ENCODE data around the gene HNF1B. TPM values are rescaled to one million over a fixed set of nuclear protein-coding genes. Genes with fewer than 3 reads are reported as not detected.

The HNF1B gene
- total and polyA plus RNA-seq, 10 of the 15 experiments (the other 5 are each of a cell fraction or from before 2014, with no cell fraction given): 0.51 to 12.7 (median 1.9) TPM

- H3K4me1 ChIP-seq (ENCODE audit: control insufficient read depth, insufficient read depth, low read length): peaks cover 9% of the 10 kb centered on the region; the same call in 1 of the 2 replicates
- no peaks in the 10 kb centered on the region for H3K36me3 ChIP-seq (ENCODE audit: control insufficient read depth in 2 of 2, insufficient read depth in 2 of 2, low read length in 1 of 2)
- H2AFZ ChIP-seq (ENCODE audit: control insufficient read depth, low read depth, low read length): no peak overlapping the region
- ChIA-PET POLR2A (interaction anchor here (0.6 to 1.7 kb wide), 4 partner anchors 8 to 20 kb away, joined by 3 to 5 read pairs (median 4); partner anchors contain the start of gene HNF1B), SMC1A (ENCODE audit: uncharacterized antibody, unreplicated experiment) (interaction anchor here (0.6 to 2.5 kb wide), 10 partner anchors 11 to 157 kb away, joined by 3 to 21 read pairs (median 4); partner anchors contain the start of gene HNF1B), RAD21 (ENCODE audit: unreplicated experiment) (interaction anchor here (0.7 to 1.6 kb wide), 3 partner anchors 11 to 21 kb away, joined by 3 to 4 read pairs (median 4); no protein-coding TSS in a partner anchor), CTCF (interaction anchor here (0.7 to 3.3 kb wide), 5 partner anchors 11 to 28 kb away, joined by 3 to 16 read pairs (median 3); partner anchors contain the start of gene HNF1B)
- H3K9me3 ChIP-seq (replicated peaks; ENCODE audit: control insufficient read depth, insufficient read depth, low read length): no peaks in the 10 kb centered on the region
- H3K27me3 ChIP-seq (replicated peaks in 1 of 2; ENCODE audit: control insufficient read depth in 2 of 2, insufficient read depth in 2 of 2, low read length in 1 of 2): no peaks in the 10 kb centered on the region; a peak in 1 of 4 replicates
- intact Hi-C loops (cut with micrococcal nuclease; ENCODE audit: unreplicated experiment): no loop called here
- no peak overlapping the region for H3K4me2 ChIP-seq (ENCODE audit: control insufficient read depth, insufficient read depth)
- no peaks in the 10 kb centered on the region for H4K20me1 ChIP-seq (ENCODE audit: control insufficient read depth, insufficient read depth)
- H3K79me2 ChIP-seq (ENCODE audit: control insufficient read depth, insufficient read depth, low read length): no peaks in the 10 kb centered on the region
- TF ChIP-seq IKZF1 (conservative IDR thresholded peaks at IDR 0.05) (no peak), CBX3 (IDR thresholded peaks at IDR 0.05; ENCODE audit: borderline replicate concordance, low read depth) (no peak)
- BruUV-seq (replicated peaks): no TSS peak
- H3K4me3 ChIP-seq: no peak overlapping the region
- WGBS (ENCODE audit: insufficient coverage, insufficient replicate concordance, low lambda C conversion rate, missing lambda C conversion rate): 69% methylated on average over 5 of the region's 5 CpGs
- in situ Hi-C loops (cut with MboI): no loop called here
- no peak for ATAC-seq
- no peak overlapping the region for H3K9ac ChIP-seq (ENCODE audit: control insufficient read depth, insufficient read depth, low read length)
- DNase-seq (ENCODE audit: low read depth, low spot score): no peak
- FAIRE-seq: no peak
- H3K27ac ChIP-seq (ENCODE audit: control insufficient read depth, insufficient read depth): no peak overlapping the region
Observed at GRCh38 chr17:37759014-37759637, 14.3 kb upstream of the HNF1B start.

- DNase-seq (ENCODE audit: low read depth, low spot score): no peak
Observed at GRCh38 chr17:37756051-37756450, 11.2 kb upstream of the HNF1B start.

More at GRCh38 chr17:37756051-37756450, 11.2 kb upstream of the HNF1B start:
- TF ChIP-seq, protein P1, sequence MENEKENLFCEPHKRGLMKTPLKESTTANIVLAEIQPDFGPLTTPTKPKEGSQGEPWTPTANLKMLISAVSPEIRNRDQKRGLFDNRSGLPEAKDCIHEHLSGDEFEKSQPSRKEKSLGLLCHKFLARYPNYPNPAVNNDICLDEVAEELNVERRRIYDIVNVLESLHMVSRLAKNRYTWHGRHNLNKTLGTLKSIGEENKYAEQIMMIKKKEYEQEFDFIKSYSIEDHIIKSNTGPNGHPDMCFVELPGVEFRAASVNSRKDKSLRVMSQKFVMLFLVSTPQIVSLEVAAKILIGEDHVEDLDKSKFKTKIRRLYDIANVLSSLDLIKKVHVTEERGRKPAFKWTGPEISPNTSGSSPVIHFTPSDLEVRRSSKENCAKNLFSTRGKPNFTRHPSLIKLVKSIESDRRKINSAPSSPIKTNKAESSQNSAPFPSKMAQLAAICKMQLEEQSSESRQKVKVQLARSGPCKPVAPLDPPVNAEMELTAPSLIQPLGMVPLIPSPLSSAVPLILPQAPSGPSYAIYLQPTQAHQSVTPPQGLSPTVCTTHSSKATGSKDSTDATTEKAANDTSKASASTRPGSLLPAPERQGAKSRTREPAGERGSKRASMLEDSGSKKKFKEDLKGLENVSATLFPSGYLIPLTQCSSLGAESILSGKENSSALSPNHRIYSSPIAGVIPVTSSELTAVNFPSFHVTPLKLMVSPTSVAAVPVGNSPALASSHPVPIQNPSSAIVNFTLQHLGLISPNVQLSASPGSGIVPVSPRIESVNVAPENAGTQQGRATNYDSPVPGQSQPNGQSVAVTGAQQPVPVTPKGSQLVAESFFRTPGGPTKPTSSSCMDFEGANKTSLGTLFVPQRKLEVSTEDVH (IDR thresholded peaks at IDR 0.05; ENCODE audit: low read depth, partially characterized antibody): no peak
- no peak for TF ChIP-seq TARDBP (IDR thresholded peaks at IDR 0.05; ENCODE audit: borderline replicate concordance)
- no peak for TF ChIP-seq POLR2A (IDR thresholded peaks at IDR 0.05; ENCODE audit: low read depth, low read length)
- TF ChIP-seq CHD4 (IDR thresholded peaks at IDR 0.05): no peak
- TF ChIP-seq ZNF384 (IDR thresholded peaks at IDR 0.05; ENCODE audit: borderline replicate concordance, low read depth, low read length): no peak
- no peak for TF ChIP-seq MEF2A (IDR thresholded peaks at IDR 0.05; ENCODE audit: insufficient read depth, low read depth, low read length)
- TF ChIP-seq WRNIP1 (IDR thresholded peaks at IDR 0.05; ENCODE audit: borderline replicate concordance, low read depth, low read length): no peak
- ChIA-PET SMC1A (ENCODE audit: uncharacterized antibody, unreplicated experiment) (interaction anchor here (0.9 kb wide), 1 partner anchor 10 kb away, joined by 3 read pairs; no protein-coding TSS in a partner anchor), POLR2A (no interaction called here), RAD21 (ENCODE audit: unreplicated experiment) (no interaction called here), CTCF (no interaction called here)
- no peak overlapping the region for H3K4me3 ChIP-seq
- H4K20me1 ChIP-seq (ENCODE audit: control insufficient read depth, insufficient read depth): no peaks in the 10 kb centered on the region
- BruUV-seq (replicated peaks): no TSS peak
- no peak overlapping the region for H2AFZ ChIP-seq (ENCODE audit: control insufficient read depth, low read depth, low read length)
- in situ Hi-C loops (cut with MboI) (no loop called here), intact Hi-C loops (cut with micrococcal nuclease; ENCODE audit: unreplicated experiment) (no loop called here)
- H3K27ac ChIP-seq (ENCODE audit: control insufficient read depth, insufficient read depth): no peak overlapping the region
- no peaks in the 10 kb centered on the region for H3K36me3 ChIP-seq (ENCODE audit: control insufficient read depth in 2 of 2, insufficient read depth in 2 of 2, low read length in 1 of 2)
- FAIRE-seq: no peak
- H3K4me1 ChIP-seq (ENCODE audit: control insufficient read depth, insufficient read depth, low read length): peaks cover 8% of the 10 kb centered on the region; the same call in 1 of the 2 replicates
- no peaks in the 10 kb centered on the region; a peak in 1 of 4 replicates for H3K27me3 ChIP-seq (replicated peaks in 1 of 2; ENCODE audit: control insufficient read depth in 2 of 2, insufficient read depth in 2 of 2, low read length in 1 of 2)
- no peak overlapping the region for H3K9ac ChIP-seq (ENCODE audit: control insufficient read depth, insufficient read depth, low read length)
- no peak for ATAC-seq
- no peaks in the 10 kb centered on the region for H3K79me2 ChIP-seq (ENCODE audit: control insufficient read depth, insufficient read depth, low read length)
- H3K4me2 ChIP-seq (ENCODE audit: control insufficient read depth, insufficient read depth): no peak overlapping the region
- no peaks in the 10 kb centered on the region for H3K9me3 ChIP-seq (replicated peaks; ENCODE audit: control insufficient read depth, insufficient read depth, low read length)
- 16% methylated on average over 3 of the region's 3 CpGs for WGBS (ENCODE audit: insufficient coverage, insufficient replicate concordance, low lambda C conversion rate, missing lambda C conversion rate)
